ENCODE data around the gene MANBA. TPM values are rescaled to one million over a fixed set of nuclear protein-coding genes. Genes with fewer than 3 reads are reported as not detected.
"Not testable (repeated sequence)": the region's sequence is repeated elsewhere in the genome, so short reads cannot be mapped to it uniquely, and the experiment has no call there.

Gene MANBA
- polyA plus RNA-seq, 2 of the 4 experiments (the other 2 are of a cell fraction), result 9.3 to 10.4 TPM

- Histone ChIP-seq H3K27ac (no peak overlapping the region), H3K9me3 (no peaks in the 10 kb centered on the region), H3K4me3 (no peak overlapping the region), H3K4me1 (peaks cover 13% of the 10 kb centered on the region), H3K4me2 (no peak overlapping the region)
- POLR2A ChIA-PET, result no interaction called here
- 89% methylated on average over 3 of the region's 3 CpGs for WGBS (ENCODE audit: missing lambda C conversion rate)
- CTCF ChIA-PET, result no interaction called here
- TF ChIP-seq JUN (IDR thresholded peaks at IDR 0.05) (no peak), CHD2 (IDR thresholded peaks at IDR 0.05; ENCODE audit: low read length, partially characterized antibody) (no peak), BCL3 (IDR thresholded peaks at IDR 0.05) (no peak), RAD21 (conservative IDR thresholded peaks at IDR 0.05 in 1 of 2, IDR thresholded peaks at IDR 0.05 in 1 of 2) (no peak), NR3C1 (IDR thresholded peaks at IDR 0.05) (no peak), REST (IDR thresholded peaks at IDR 0.05) (no peak), SMC3 (IDR thresholded peaks at IDR 0.05) (no peak), ZFP36 (IDR thresholded peaks at IDR 0.05; ENCODE audit: borderline replicate concordance, partially characterized antibody) (no peak), KDM1A (IDR thresholded peaks at IDR 0.05; ENCODE audit: low read depth) (no peak), SREBF2 (IDR thresholded peaks at IDR 0.05) (no peak), MAZ (IDR thresholded peaks at IDR 0.05; ENCODE audit: borderline replicate concordance, low read depth, low read length) (no peak), KDM5A (IDR thresholded peaks at IDR 0.05) (no peak), ESRRA (IDR thresholded peaks at IDR 0.05; ENCODE audit: borderline replicate concordance, low read length) (no peak), NPAS2 (CRISPR knock-in tag; IDR thresholded peaks at IDR 0.05; ENCODE audit: borderline replicate concordance) (no peak), ATOH8 (CRISPR knock-in tag; IDR thresholded peaks at IDR 0.05; ENCODE audit: low read depth) (no peak)
- DNase-seq (ENCODE audit: low read depth in 1 of 2, low spot score in 1 of 2) (no peak), ATAC-seq (no peak), FAIRE-seq (no peak)
These were observed 49.8 kb downstream of the MANBA start for GRCh38 chr4:102710986-102711385.

- H3K9me3 ChIP-seq; POLR2A ChIA-PET; ATAC-seq; CTCF ChIA-PET; DNase-seq (ENCODE audit: low read depth in 1 of 2, low spot score in 1 of 2); H3K4me3 ChIP-seq; H3K27ac ChIP-seq; H3K4me2 ChIP-seq; FAIRE-seq: not testable (repeated sequence)
- H3K4me1 ChIP-seq, result peaks cover 13% of the 10 kb centered on the region
- WGBS (ENCODE audit: missing lambda C conversion rate), result 100% methylated on average over 1 of the region's 1 CpG
These were observed 51.7 kb downstream of the MANBA start for GRCh38 chr4:102709060-102709459.

GRCh38 chr4:102707150-102707549 lies 53.6 kb downstream of the MANBA start:
- ATAC-seq (no peak), DNase-seq (ENCODE audit: low read depth in 1 of 2, low spot score in 1 of 2) (no peak), FAIRE-seq (no peak)
- Histone ChIP-seq H3K9me3 (no peaks in the 10 kb centered on the region), H3K27ac (no peak overlapping the region), H3K4me2 (no peak overlapping the region), H3K4me1 (no peaks in the 10 kb centered on the region), H3K4me3 (no peak overlapping the region)
- ChIA-PET CTCF (no interaction called here), POLR2A (no interaction called here)
- WGBS (ENCODE audit: missing lambda C conversion rate), result 65% methylated on average over 1 of the region's 1 CpG
- TF ChIP-seq FOSB (CRISPR knock-in tag; IDR thresholded peaks at IDR 0.05) (no peak), ZFP36 (IDR thresholded peaks at IDR 0.05; ENCODE audit: borderline replicate concordance, partially characterized antibody) (no peak), FOSL2 (IDR thresholded peaks at IDR 0.05) (no peak), FOSL2 (CRISPR knock-in tag; IDR thresholded peaks at IDR 0.05) (no peak), PHF8 (IDR thresholded peaks at IDR 0.05; ENCODE audit: borderline replicate concordance, low read depth) (no peak), POLR2AphosphoS2 (conservative IDR thresholded peaks at IDR 0.05; ENCODE audit: low read length) (no peak), HMGXB4 (CRISPR knock-in tag; IDR thresholded peaks at IDR 0.05; ENCODE audit: borderline replicate concordance) (no peak), RCOR1 (IDR thresholded peaks at IDR 0.05; ENCODE audit: low read depth, low read length) (no peak), E2F6 (IDR thresholded peaks at IDR 0.05; ENCODE audit: borderline replicate concordance, low read depth) (no peak), RAD21 (conservative IDR thresholded peaks at IDR 0.05 in 1 of 2, IDR thresholded peaks at IDR 0.05 in 1 of 2) (no peak), ZNF302 (CRISPR knock-in tag; IDR thresholded peaks at IDR 0.05) (no peak), NFE2L2 (conservative IDR thresholded peaks at IDR 0.05; ENCODE audit: low read length) (no peak)

Measured in A549 (cell line).